Measurements from ENCODE around the gene TRMT112. TPM values are rescaled to one million over a fixed set of nuclear protein-coding genes. Genes with fewer than 3 reads are reported as not detected.

Gene TRMT112
- total and polyA plus RNA-seq, 10 of the 15 experiments (the other 5 are each of a cell fraction or from before 2014, with no cell fraction given), result 212 to 455 (median 308) TPM

- TF ChIP-seq EP300 (IDR thresholded peaks at IDR 0.05; ENCODE audit: borderline replicate concordance in 1 of 2, control insufficient read depth in 1 of 2, low read depth in 2 of 2, low read length in 2 of 2) (no peak), NR2C1 (IDR thresholded peaks at IDR 0.05) (no peak), GATAD2B (conservative IDR thresholded peaks at IDR 0.05; ENCODE audit: low read depth) (no peak)
Observed at GRCh38 chr11:64349404-64349803, 32.0 kb upstream of the TRMT112 start (continued).

DNA sequence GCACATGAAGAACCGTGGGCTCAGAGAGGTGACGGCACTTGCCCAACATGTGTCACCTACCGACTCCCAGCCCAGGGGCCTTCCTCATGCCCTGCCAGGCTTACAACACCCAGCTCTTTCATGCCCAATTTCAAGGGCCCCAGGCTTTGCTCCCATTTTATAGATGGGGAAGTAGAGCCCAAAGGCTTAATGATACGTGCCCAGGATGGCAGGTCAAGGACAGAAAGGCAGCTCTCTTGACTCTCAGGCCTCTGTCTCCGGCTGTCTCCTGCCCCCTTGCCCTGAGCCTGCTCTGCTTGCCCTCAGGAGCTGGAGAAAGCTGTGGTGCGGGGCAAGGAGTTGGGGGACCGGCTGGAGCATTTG, 31.6 kb upstream of the TRMT112 start:
- no peak for FAIRE-seq
- Histone ChIP-seq H3K36me3 (ENCODE audit: control insufficient read depth in 2 of 2, insufficient read depth in 2 of 2, low read length in 1 of 2) (peaks cover 0 to 9% of the 10 kb centered on the region in 2 experiments; a peak in 3 of 4 replicates), H3K4me2 (ENCODE audit: control insufficient read depth, insufficient read depth) (no peak overlapping the region), H3K27ac (ENCODE audit: control insufficient read depth, insufficient read depth) (no peak overlapping the region), H3K9me3 (replicated peaks; ENCODE audit: control insufficient read depth, insufficient read depth, low read length) (no peaks in the 10 kb centered on the region), H3K4me3 (no peak overlapping the region), H3K79me2 (ENCODE audit: control insufficient read depth, insufficient read depth, low read length) (no peaks in the 10 kb centered on the region), H2AFZ (ENCODE audit: control insufficient read depth, low read depth, low read length) (no peak overlapping the region), H3K4me1 (ENCODE audit: control insufficient read depth, insufficient read depth, low read length) (no peaks in the 10 kb centered on the region), H4K20me1 (ENCODE audit: control insufficient read depth, insufficient read depth) (no peaks in the 10 kb centered on the region), H3K9ac (ENCODE audit: control insufficient read depth, insufficient read depth, low read length) (no peak overlapping the region), H3K27me3 (replicated peaks in 1 of 2; ENCODE audit: control insufficient read depth in 2 of 2, insufficient read depth in 2 of 2, low read length in 1 of 2) (no peaks in the 10 kb centered on the region)
- TF ChIP-seq CUX1 (IDR thresholded peaks at IDR 0.05; ENCODE audit: insufficient replicate concordance, low read depth, low read length), result no peak
- intact Hi-C loops (cut with micrococcal nuclease; ENCODE audit: unreplicated experiment), result no loop called here
- no peak for DNase-seq (ENCODE audit: low read depth, low spot score)
- ATAC-seq, result no peak
- RAD21 ChIA-PET (ENCODE audit: unreplicated experiment), result interaction anchor here (1.1 kb wide), 1 partner anchor 31 kb away, joined by 3 read pairs; the partner anchor contains the start of gene PRDX5
- in situ Hi-C loops (cut with MboI), result no loop called here
- SMC1A ChIA-PET (ENCODE audit: uncharacterized antibody, unreplicated experiment), result interaction anchor here (1.1 kb wide), 1 partner anchor 8 kb away, joined by 3 read pairs; no protein-coding TSS in a partner anchor
- CTCF ChIA-PET, result interaction anchor here (1.5 to 1.8 kb wide), 2 partner anchors 13 to 31 kb away, joined by 4 to 9 read pairs; partner anchors contain the start of genes PRDX5 and TRMT112
- POLR2A ChIA-PET, result interaction anchor here (1.0 kb wide), 1 partner anchor 11 kb away, joined by 3 read pairs; no protein-coding TSS in a partner anchor
- 84% methylated on average over 7 of the region's 7 CpGs for WGBS (ENCODE audit: insufficient coverage, insufficient replicate concordance, low lambda C conversion rate, missing lambda C conversion rate)
- BruUV-seq (replicated peaks), result no TSS peak

All from GM12878 (cell line).